ENCODE results near the gene OR2G3.

Gene OR2G3

GRCh38 chr1:247638011-247638410 is 32.6 kb downstream of the OR2G3 start:
- Histone ChIP-seq H3K9me3 (ENCODE audit: low read length) (no peaks in the 10 kb centered on the region), H3K27ac (ENCODE audit: low read depth, low read length) (no peak overlapping the region), H3K4me1 (ENCODE audit: insufficient read depth, low read length) (no peaks in the 10 kb centered on the region), H3K36me3 (ENCODE audit: insufficient read depth, low read length) (no peaks in the 10 kb centered on the region), H3K27me3 (ENCODE audit: control insufficient read depth in 1 of 2, insufficient read depth in 2 of 2, low read length in 2 of 2) (no peaks in the 10 kb centered on the region), H3K4me3 (ENCODE audit: low read depth in 1 of 2, low read length in 2 of 2) (no peak overlapping the region), H3K9ac (ENCODE audit: low read length) (no peak overlapping the region)

GRCh38 chr1:247638781-247639180 is 33.4 kb downstream of the OR2G3 start:
- H3K9me3 ChIP-seq (ENCODE audit: low read length) = no peaks in the 10 kb centered on the region
- H3K9ac ChIP-seq (ENCODE audit: low read length) = no peak overlapping the region
- no peak overlapping the region for H3K4me3 ChIP-seq (ENCODE audit: low read depth in 1 of 2, low read length in 2 of 2)
- H3K27ac ChIP-seq (ENCODE audit: low read depth, low read length) = no peak overlapping the region
- H3K27me3 ChIP-seq (ENCODE audit: control insufficient read depth in 1 of 2, insufficient read depth in 2 of 2, low read length in 2 of 2) = no peaks in the 10 kb centered on the region
- no peaks in the 10 kb centered on the region for H3K4me1 ChIP-seq (ENCODE audit: insufficient read depth, low read length)
- no peaks in the 10 kb centered on the region for H3K36me3 ChIP-seq (ENCODE audit: insufficient read depth, low read length)

GRCh38 chr1:247639381-247639981 is 34.1 kb downstream of the OR2G3 start:
- H3K27me3 ChIP-seq (ENCODE audit: control insufficient read depth in 1 of 2, insufficient read depth in 2 of 2, low read length in 2 of 2) = no peaks in the 10 kb centered on the region
- H3K27ac ChIP-seq (ENCODE audit: low read depth, low read length) = no peak overlapping the region
- H3K9me3 ChIP-seq (ENCODE audit: low read length) = no peaks in the 10 kb centered on the region
- no peaks in the 10 kb centered on the region for H3K4me1 ChIP-seq (ENCODE audit: insufficient read depth, low read length)
- H3K36me3 ChIP-seq (ENCODE audit: insufficient read depth, low read length) = no peaks in the 10 kb centered on the region
- no peak overlapping the region for H3K9ac ChIP-seq (ENCODE audit: low read length)
- peak overlapping the region in 1 of 2 donors; percentile 33 for H3K4me3 ChIP-seq (ENCODE audit: low read depth in 1 of 2, low read length in 2 of 2)

- no peaks in the 10 kb centered on the region for H3K27me3 ChIP-seq (ENCODE audit: control insufficient read depth in 1 of 2, insufficient read depth in 2 of 2, low read length in 2 of 2)
- H3K27ac ChIP-seq (ENCODE audit: low read depth, low read length) = no peak overlapping the region
- H3K36me3 ChIP-seq (ENCODE audit: insufficient read depth, low read length) = no peaks in the 10 kb centered on the region
- H3K9ac ChIP-seq (ENCODE audit: low read length) = no peak overlapping the region
- H3K4me1 ChIP-seq (ENCODE audit: insufficient read depth, low read length) = no peaks in the 10 kb centered on the region
- H3K9me3 ChIP-seq (ENCODE audit: low read length) = no peaks in the 10 kb centered on the region
- no peak overlapping the region for H3K4me3 ChIP-seq (ENCODE audit: low read depth in 1 of 2, low read length in 2 of 2)
Measured at GRCh38 chr1:247642742-247643141, 37.4 kb downstream of the OR2G3 start.

- Histone ChIP-seq H3K9ac (ENCODE audit: low read length) (no peak overlapping the region), H3K36me3 (ENCODE audit: insufficient read depth, low read length) (no peaks in the 10 kb centered on the region), H3K27ac (ENCODE audit: low read depth, low read length) (no peak overlapping the region), H3K27me3 (ENCODE audit: control insufficient read depth in 1 of 2, insufficient read depth in 2 of 2, low read length in 2 of 2) (no peaks in the 10 kb centered on the region), H3K4me1 (ENCODE audit: insufficient read depth, low read length) (no peaks in the 10 kb centered on the region), H3K9me3 (ENCODE audit: low read length) (no peaks in the 10 kb centered on the region), H3K4me3 (ENCODE audit: low read depth in 1 of 2, low read length in 2 of 2) (no peak overlapping the region)
Measured at GRCh38 chr1:247646867-247647266, 41.5 kb downstream of the OR2G3 start.

GRCh38 chr1:247647864-247648263 is 42.5 kb downstream of the OR2G3 start:
- Histone ChIP-seq H3K27ac (ENCODE audit: low read depth, low read length) (no peak overlapping the region), H3K36me3 (ENCODE audit: insufficient read depth, low read length) (no peaks in the 10 kb centered on the region), H3K9ac (ENCODE audit: low read length) (no peak overlapping the region), H3K27me3 (ENCODE audit: control insufficient read depth in 1 of 2, insufficient read depth in 2 of 2, low read length in 2 of 2) (no peaks in the 10 kb centered on the region), H3K4me3 (ENCODE audit: low read depth in 1 of 2, low read length in 2 of 2) (no peak overlapping the region), H3K4me1 (ENCODE audit: insufficient read depth, low read length) (no peaks in the 10 kb centered on the region), H3K9me3 (ENCODE audit: low read length) (no peaks in the 10 kb centered on the region)

GRCh38 chr1:247653040-247653439 is 47.7 kb downstream of the OR2G3 start:
- H3K4me3 ChIP-seq (ENCODE audit: low read depth in 1 of 2, low read length in 2 of 2) = no peak overlapping the region
- H3K9me3 ChIP-seq (ENCODE audit: low read length) = no peaks in the 10 kb centered on the region
- no peak overlapping the region for H3K9ac ChIP-seq (ENCODE audit: low read length)
- no peak overlapping the region for H3K27ac ChIP-seq (ENCODE audit: low read depth, low read length)
- no peaks in the 10 kb centered on the region for H3K4me1 ChIP-seq (ENCODE audit: insufficient read depth, low read length)
- H3K36me3 ChIP-seq (ENCODE audit: insufficient read depth, low read length) = no peaks in the 10 kb centered on the region
- no peaks in the 10 kb centered on the region for H3K27me3 ChIP-seq (ENCODE audit: control insufficient read depth in 1 of 2, insufficient read depth in 2 of 2, low read length in 2 of 2)
